COLO829 (cell line): ENCODE results near the gene NUDT4.
"Not testable (repeated sequence)": the region's sequence is repeated elsewhere in the genome, so short reads cannot be mapped to it uniquely, and the experiment has no call there.

Experiments used
- DNase-seq: peaks from one replicate; pipeline ENCODE4 v3.0.0; 2012; ENCODE audit warnings: low spot score

NUDT4 gene

GRCh38 chr12:93368766-93369165 lies 9.0 kb upstream of the NUDT4 start:
- no peak for DNase-seq

GRCh38 chr12:93369505-93369904 lies 8.2 kb upstream of the NUDT4 start:
- DNase-seq = no peak

- DNase-seq = no peak
These were observed 6.8 kb upstream of the NUDT4 start for GRCh38 chr12:93370947-93371346.

- no peak for DNase-seq
These were observed 3.6 kb upstream of the NUDT4 start for GRCh38 chr12:93373961-93374656.

GRCh38 chr12:93375906-93376305 lies 1.8 kb upstream of the NUDT4 start:
- no peak for DNase-seq

GRCh38 chr12:93376436-93377251 lies 1.1 kb upstream of the NUDT4 start:
- DNase-seq = peak; percentile 49

GRCh38 chr12:93378196-93378997 lies 672 bp downstream of the NUDT4 start:
- DNase-seq = peak; percentile 19

GRCh38 chr12:93378998-93379325 lies 1.2 kb downstream of the NUDT4 start:
- DNase-seq = no peak

- DNase-seq = no peak
These were observed 1.7 kb downstream of the NUDT4 start for GRCh38 chr12:93379326-93379980.

- no peak for DNase-seq
These were observed 2.2 kb downstream of the NUDT4 start for GRCh38 chr12:93379981-93380361.

- DNase-seq = peak; percentile 29
These were observed 2.9 kb downstream of the NUDT4 start for GRCh38 chr12:93380480-93381121.

- DNase-seq = no peak
These were observed 3.6 kb downstream of the NUDT4 start for GRCh38 chr12:93381161-93381975.

GRCh38 chr12:93381976-93382437 lies 4.3 kb downstream of the NUDT4 start:
- DNase-seq = not testable (repeated sequence)

- DNase-seq = peak; percentile 27
These were observed 10.1 kb downstream of the NUDT4 start for GRCh38 chr12:93387780-93388179.

GRCh38 chr12:93390031-93390430 lies 12.3 kb downstream of the NUDT4 start:
- DNase-seq = no peak

GRCh38 chr12:93390549-93391297 lies 13.0 kb downstream of the NUDT4 start:
- no peak for DNase-seq

- DNase-seq = no peak
These were observed 15.7 kb downstream of the NUDT4 start for GRCh38 chr12:93393425-93393824.

GRCh38 chr12:93397412-93397811 lies 19.7 kb downstream of the NUDT4 start:
- no peak for DNase-seq

GRCh38 chr12:93399183-93399863 lies 21.6 kb downstream of the NUDT4 start:
- DNase-seq = not testable (repeated sequence)
